ENCODE results near the gene GALNT6. TPM values are rescaled to one million over a fixed set of nuclear protein-coding genes. Genes with fewer than 3 reads are reported as not detected.

GALNT6 gene
- total and polyA plus RNA-seq, 2 donors (not counting 1 experiment from before 2014, with no cell fraction given): 25.2 to 115 TPM

DNA sequence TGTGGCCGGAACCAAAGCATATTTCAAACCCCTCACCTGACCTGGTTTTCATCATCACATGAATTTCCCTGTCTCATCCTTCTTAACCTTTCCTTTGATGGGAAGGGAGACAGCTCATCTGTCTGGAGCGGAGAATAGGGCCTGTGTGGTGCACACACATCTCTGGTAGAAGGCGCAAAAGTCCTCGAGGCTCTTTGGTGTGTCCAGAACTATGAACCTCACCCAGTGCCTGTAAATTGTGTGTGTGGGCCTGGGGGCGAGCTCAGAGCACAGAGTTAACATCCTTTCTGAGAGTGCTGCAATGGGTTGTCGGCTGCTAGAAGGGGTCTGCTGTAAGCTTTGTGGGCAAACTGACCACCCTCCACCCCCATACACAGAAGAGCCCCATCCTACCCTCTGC, 749 bp downstream of the GALNT6 start:
- Histone ChIP-seq H3K27ac (ENCODE audit: insufficient read depth, low read length) (peak overlapping the region; percentile 77), H3K9ac (ENCODE audit: insufficient read depth, low read length) (no peak overlapping the region), H3K4me1 (ENCODE audit: control insufficient read depth, extremely low read depth, insufficient read depth, low read length) (peaks cover 45% of the 10 kb centered on the region), H2AFZ (ENCODE audit: low read length) (peak overlapping the region; percentile 4), H3K4me2 (ENCODE audit: extremely low read depth, insufficient read depth, low read length) (peak overlapping the region; percentile 83), H3K79me2 (ENCODE audit: control insufficient read depth, insufficient read depth, low read length) (peaks cover 7% of the 10 kb centered on the region), H3K9me3 (ENCODE audit: control insufficient read depth, insufficient read depth, low read depth, low read length) (no peaks in the 10 kb centered on the region), H3K27me3 (ENCODE audit: control insufficient read depth, insufficient read depth, low read length) (no peaks in the 10 kb centered on the region), H4K20me1 (ENCODE audit: control insufficient read depth, extremely low read depth, insufficient read depth, low read length) (no peaks in the 10 kb centered on the region), H3K36me3 (ENCODE audit: control insufficient read depth, insufficient read depth, low read length) (peaks cover 2% of the 10 kb centered on the region), H3K4me3 (replicated peaks in 1 of 4; ENCODE audit: control extremely low read depth in 1 of 4, insufficient read depth in 1 of 4, low read depth in 3 of 4, low read length in 4 of 4) (peak overlapping the region in 3 of 4 experiments; percentile 56 to 69 (median 69))
- DNase-seq (ENCODE audit: low read depth in 2 of 2): no peak
- no peak for TF ChIP-seq EZH2 (IDR thresholded peaks at IDR 0.05; ENCODE audit: low read length, missing control alignments)
- TF ChIP-seq, protein P1, sequence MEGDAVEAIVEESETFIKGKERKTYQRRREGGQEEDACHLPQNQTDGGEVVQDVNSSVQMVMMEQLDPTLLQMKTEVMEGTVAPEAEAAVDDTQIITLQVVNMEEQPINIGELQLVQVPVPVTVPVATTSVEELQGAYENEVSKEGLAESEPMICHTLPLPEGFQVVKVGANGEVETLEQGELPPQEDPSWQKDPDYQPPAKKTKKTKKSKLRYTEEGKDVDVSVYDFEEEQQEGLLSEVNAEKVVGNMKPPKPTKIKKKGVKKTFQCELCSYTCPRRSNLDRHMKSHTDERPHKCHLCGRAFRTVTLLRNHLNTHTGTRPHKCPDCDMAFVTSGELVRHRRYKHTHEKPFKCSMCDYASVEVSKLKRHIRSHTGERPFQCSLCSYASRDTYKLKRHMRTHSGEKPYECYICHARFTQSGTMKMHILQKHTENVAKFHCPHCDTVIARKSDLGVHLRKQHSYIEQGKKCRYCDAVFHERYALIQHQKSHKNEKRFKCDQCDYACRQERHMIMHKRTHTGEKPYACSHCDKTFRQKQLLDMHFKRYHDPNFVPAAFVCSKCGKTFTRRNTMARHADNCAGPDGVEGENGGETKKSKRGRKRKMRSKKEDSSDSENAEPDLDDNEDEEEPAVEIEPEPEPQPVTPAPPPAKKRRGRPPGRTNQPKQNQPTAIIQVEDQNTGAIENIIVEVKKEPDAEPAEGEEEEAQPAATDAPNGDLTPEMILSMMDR (conservative IDR thresholded peaks at IDR 0.05 in 1 of 2, IDR thresholded peaks at IDR 0.05 in 1 of 2; ENCODE audit: low read depth in 1 of 2, low read length in 2 of 2): no peak

DNA sequence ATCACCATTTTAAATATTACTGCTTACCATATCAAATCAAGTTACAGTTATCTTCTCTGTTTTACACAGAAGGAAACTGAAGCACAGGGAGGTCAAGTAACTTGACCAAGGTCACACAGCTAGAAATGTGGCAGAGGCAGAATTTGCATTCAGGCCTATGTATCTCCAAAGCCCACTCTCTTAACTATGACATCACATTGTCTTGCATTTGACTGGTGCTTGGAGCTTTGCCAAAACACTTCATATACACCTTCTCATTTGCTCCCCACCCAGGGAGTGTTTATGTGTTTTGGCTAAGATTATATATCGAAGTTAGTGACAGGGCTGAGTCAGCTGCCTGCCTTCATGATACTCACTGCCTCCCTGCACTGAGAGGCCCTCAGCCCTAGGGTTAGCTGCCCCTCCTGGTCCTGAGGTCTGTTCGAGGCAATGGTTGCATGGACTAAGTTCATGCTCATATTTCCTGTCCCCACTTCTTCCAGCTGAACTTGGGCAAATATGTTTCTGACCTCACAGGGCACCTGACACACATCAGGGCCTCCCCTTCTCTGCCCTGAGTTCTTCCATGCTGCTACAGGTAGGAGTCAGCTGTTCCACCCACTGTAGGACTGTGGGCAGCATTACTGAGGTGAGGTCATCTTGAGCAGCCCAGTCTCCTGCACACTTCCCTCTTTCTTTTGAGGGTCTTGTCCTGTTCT, 1.8 kb downstream of the GALNT6 start:
- peak; percentile 75 to 96 for DNase-seq (ENCODE audit: low read depth in 2 of 2)
- Histone ChIP-seq H3K4me3 (replicated peaks in 1 of 4; ENCODE audit: control extremely low read depth in 1 of 4, insufficient read depth in 1 of 4, low read depth in 3 of 4, low read length in 4 of 4) (no peak overlapping the region), H3K4me2 (ENCODE audit: extremely low read depth, insufficient read depth, low read length) (peak overlapping the region; percentile 46), H3K9me3 (ENCODE audit: control insufficient read depth, insufficient read depth, low read depth, low read length) (no peaks in the 10 kb centered on the region), H3K27me3 (ENCODE audit: control insufficient read depth, insufficient read depth, low read length) (no peaks in the 10 kb centered on the region), H3K79me2 (ENCODE audit: control insufficient read depth, insufficient read depth, low read length) (peaks cover 7% of the 10 kb centered on the region), H2AFZ (ENCODE audit: low read length) (no peak overlapping the region), H3K27ac (ENCODE audit: insufficient read depth, low read length) (peak overlapping the region; percentile 69), H4K20me1 (ENCODE audit: control insufficient read depth, extremely low read depth, insufficient read depth, low read length) (no peaks in the 10 kb centered on the region), H3K36me3 (ENCODE audit: control insufficient read depth, insufficient read depth, low read length) (peaks cover 2% of the 10 kb centered on the region), H3K4me1 (ENCODE audit: control insufficient read depth, extremely low read depth, insufficient read depth, low read length) (peaks cover 39% of the 10 kb centered on the region), H3K9ac (ENCODE audit: insufficient read depth, low read length) (no peak overlapping the region)
- no peak for TF ChIP-seq EZH2 (IDR thresholded peaks at IDR 0.05; ENCODE audit: low read length, missing control alignments)
- TF ChIP-seq, protein P1 (conservative IDR thresholded peaks at IDR 0.05 in 1 of 2, IDR thresholded peaks at IDR 0.05 in 1 of 2; ENCODE audit: low read depth in 1 of 2, low read length in 2 of 2): no peak

DNA sequence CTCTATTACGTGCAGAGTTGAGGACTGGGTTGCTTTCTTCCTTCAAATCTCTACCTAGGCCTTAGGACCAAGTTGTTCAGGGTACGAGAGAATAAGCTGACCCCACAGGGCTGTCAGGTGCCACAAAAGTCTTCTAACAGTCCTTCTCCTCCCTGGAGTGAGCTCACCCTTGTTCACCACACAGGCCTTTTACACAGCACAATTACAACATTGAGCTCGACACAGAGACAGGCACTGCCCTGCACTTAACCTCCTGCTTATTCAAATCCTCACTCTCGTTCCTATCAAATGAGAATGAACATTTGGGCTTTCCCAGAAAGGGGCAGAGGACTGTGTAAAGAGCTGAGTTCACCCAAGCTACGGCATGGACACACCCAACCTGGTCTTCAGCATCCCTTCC, 2.4 kb downstream of the GALNT6 start:
- Histone ChIP-seq H3K4me2 (ENCODE audit: extremely low read depth, insufficient read depth, low read length) (no peak overlapping the region), H3K4me3 (replicated peaks in 1 of 4; ENCODE audit: control extremely low read depth in 1 of 4, insufficient read depth in 1 of 4, low read depth in 3 of 4, low read length in 4 of 4) (no peak overlapping the region), H3K9ac (ENCODE audit: insufficient read depth, low read length) (no peak overlapping the region), H3K4me1 (ENCODE audit: control insufficient read depth, extremely low read depth, insufficient read depth, low read length) (peaks cover 34% of the 10 kb centered on the region), H3K27me3 (ENCODE audit: control insufficient read depth, insufficient read depth, low read length) (no peaks in the 10 kb centered on the region), H4K20me1 (ENCODE audit: control insufficient read depth, extremely low read depth, insufficient read depth, low read length) (no peaks in the 10 kb centered on the region), H3K9me3 (ENCODE audit: control insufficient read depth, insufficient read depth, low read depth, low read length) (no peaks in the 10 kb centered on the region), H2AFZ (ENCODE audit: low read length) (no peak overlapping the region), H3K79me2 (ENCODE audit: control insufficient read depth, insufficient read depth, low read length) (peaks cover 7% of the 10 kb centered on the region), H3K27ac (ENCODE audit: insufficient read depth, low read length) (no peak overlapping the region), H3K36me3 (ENCODE audit: control insufficient read depth, insufficient read depth, low read length) (peaks cover 2% of the 10 kb centered on the region)
- no peak for TF ChIP-seq EZH2 (IDR thresholded peaks at IDR 0.05; ENCODE audit: low read length, missing control alignments)
- TF ChIP-seq, protein P1 (conservative IDR thresholded peaks at IDR 0.05 in 1 of 2, IDR thresholded peaks at IDR 0.05 in 1 of 2; ENCODE audit: low read depth in 1 of 2, low read length in 2 of 2): no peak
- peak in 1 of 2 donors; percentile 44 for DNase-seq (ENCODE audit: low read depth in 2 of 2)
